Aorta (tissue), 5 donors: Measurements from ENCODE around the gene PTRHD1. TPM values are rescaled to one million over a fixed set of nuclear protein-coding genes. Genes with fewer than 3 reads are reported as not detected.

ENCODE experiments used
- ATAC-seq: fragments of 200-7000 bp; cut with Tn5 transposase; one replicate; pipeline ENCODE4 v1.9.1; 2022; ENCODE audit warnings: moderate library complexity; ENCODE audit not compliant: low FRiP score
- DNase-seq, 2 donors: peaks; one replicate each; pipeline ENCODE4 v3.0.0-alpha.2; 2020
- H3K27ac ChIP-seq, 2 donors: one replicate each; pipeline ENCODE4 v1.5.1; 2013; ENCODE audit warnings: low read length in 2 of 2, mild to moderate bottlenecking in 2 of 2, moderate library complexity in 2 of 2, control low read depth in 1 of 2, inconsistent platforms in 1 of 2, low read depth in 1 of 2
- H3K27me3 ChIP-seq, 2 donors: one replicate each; pipeline ENCODE4 v1.6.1; 2013; ENCODE audit warnings: control low read depth in 1 of 2, low read length in 1 of 2, mild to moderate bottlenecking in 1 of 2, moderate library complexity in 1 of 2; ENCODE audit not compliant: insufficient read depth in 2 of 2, control insufficient read depth in 1 of 2
- H3K36me3 ChIP-seq, 2 donors: one replicate each; pipeline ENCODE4 v1.6.1; 2013; ENCODE audit warnings: control low read depth in 1 of 2, low read length in 1 of 2, mild to moderate bottlenecking in 1 of 2; ENCODE audit not compliant: insufficient read depth in 2 of 2, control insufficient read depth in 1 of 2
- H3K4me1 ChIP-seq, 2 donors: one replicate each; pipeline ENCODE4 v1.6.1; 2013; ENCODE audit warnings: low read length in 2 of 2, control low read depth in 1 of 2, mild to moderate bottlenecking in 1 of 2, moderate library complexity in 1 of 2; ENCODE audit not compliant: insufficient read depth in 2 of 2, control insufficient read depth in 1 of 2
- H3K4me3 ChIP-seq, 2 donors: one replicate each; pipeline ENCODE4 v1.5.1; 2013; ENCODE audit warnings: low read length in 2 of 2, control low read depth in 1 of 2, mild to moderate bottlenecking in 1 of 2
- H3K9me3 ChIP-seq: one replicate; pipeline ENCODE4 v1.6.1; 2013; ENCODE audit warnings: mild to moderate bottlenecking, low read length; ENCODE audit not compliant: control insufficient read depth
- WGBS, 2 donors: extraction: QIAGEN DNeasy Blood & Tissue Kit; methylation state at CpG; one replicate each; pipeline ENCODE4 v1.1.7; 2013; 5-methylcytosine and 5-hydroxymethylcytosine counted together
- intact Hi-C, 2 donors: fragments of 100-400 bp; cut with DNase I; formaldehyde crosslinking; loops; one replicate each; pipeline versions ENCODE4 v1.14.2 to v1.15.0; 2022
- polyA plus RNA-seq, 2 donors: library from polyadenylated mRNA; stranded (reverse); fragments of 200-250 nt; gene quantifications; one replicate each; pipeline ENCODE4 v1.2.3, GENCODE V29; 2013
- total RNA-seq, 2 donors: library from RNA; stranded (reverse); fragmentation: NEBNext Ultra II Directional; extraction: Animal tissue kit (Norgen Biotek cat#: 25700); gene quantifications; one replicate each; pipeline ENCODE4 v1.2.1, GENCODE V29; 2021
- donor health status: healthy with polysubstance abuse.
- donor health status: Bipolar disorder and iron deficiency.
- donor health status: DM: no; HTN: no; CAD: no.
- donor health status: DM: no; HTN: no; CAD: no.
- donor health status: DM: yes; HTN: yes; CAD: no.

Gene PTRHD1
- total and polyA plus RNA-seq, 4 donors, result 8.5 to 19.2 (median 17.3) TPM

DNA sequence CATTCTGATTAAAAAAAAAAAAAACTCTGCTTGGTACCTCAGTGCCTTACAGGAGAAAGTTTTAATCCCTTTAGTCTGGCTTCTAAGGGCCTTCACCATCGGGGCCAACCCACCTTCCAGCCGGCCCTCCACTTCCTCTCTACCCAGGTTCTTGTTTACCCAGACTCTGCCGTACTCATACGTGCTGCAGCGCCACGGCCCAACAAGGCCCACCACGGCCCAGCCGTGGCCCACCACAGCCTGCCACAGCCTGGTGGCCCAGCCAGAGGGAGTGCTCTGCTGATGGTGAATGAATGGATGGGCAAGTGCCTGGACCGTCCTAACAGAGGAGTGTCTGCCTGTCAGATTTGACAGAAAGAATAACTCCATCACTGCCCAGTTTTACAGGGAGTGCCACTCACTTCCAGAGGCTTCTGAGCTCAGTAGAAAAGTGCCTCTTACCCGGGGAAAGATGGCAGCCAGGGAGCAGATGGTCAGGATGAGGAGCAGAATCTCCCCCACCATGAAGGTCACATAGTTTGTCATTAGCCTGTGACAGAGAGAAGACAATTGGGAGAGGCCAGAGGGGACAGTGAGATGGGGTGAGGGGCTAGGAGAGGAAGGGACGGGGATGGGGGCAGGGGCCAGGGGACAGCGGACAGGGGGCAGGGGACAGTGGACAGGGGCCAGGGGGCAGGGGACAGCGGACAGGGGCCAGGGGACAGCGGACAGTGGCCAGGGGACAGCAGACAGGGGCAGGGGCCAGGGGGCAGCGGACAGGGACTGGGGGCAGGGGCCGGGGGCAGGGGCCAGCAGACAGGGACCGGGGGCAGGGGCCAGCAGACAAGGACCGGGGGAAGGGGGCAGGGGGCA is 38.3 kb upstream of the PTRHD1 start:
- intact Hi-C loops, result no loop called here
- no peaks in the 10 kb centered on the region for H3K27me3 ChIP-seq
- peak in 1 of 2 donors; percentile 45 for DNase-seq

DNA sequence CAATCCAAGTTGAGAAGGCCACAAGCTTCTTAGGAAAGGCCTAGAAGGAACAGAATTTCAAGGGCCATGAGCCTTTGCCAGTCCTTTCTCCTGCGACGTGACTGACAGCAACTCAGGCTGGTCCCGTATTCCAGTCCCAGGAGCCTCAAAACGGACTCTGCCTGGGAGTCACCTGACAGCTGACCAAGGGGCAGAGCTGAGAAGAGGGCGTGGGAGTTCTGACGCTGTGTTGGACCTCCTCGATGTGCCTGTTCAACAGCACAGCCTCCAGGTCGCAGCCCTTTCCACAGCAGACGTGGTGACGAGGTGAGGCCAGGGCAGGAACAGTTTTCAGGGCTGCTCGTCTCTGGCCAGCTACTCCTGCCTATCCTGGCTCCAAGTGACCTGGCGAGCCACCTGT is 37.6 kb upstream of the PTRHD1 start:
- no peaks in the 10 kb centered on the region for H3K9me3 ChIP-seq
- 91 to 95% methylated on average over 12 of the region's 12 CpGs for WGBS, 2 donors
- no peak for ATAC-seq
- no peak overlapping the region for H3K27ac ChIP-seq
- no peaks in the 10 kb centered on the region for H3K27me3 ChIP-seq
- peak in 1 of 2 donors; percentile 49 for DNase-seq
- H3K4me1 ChIP-seq, result no peaks in the 10 kb centered on the region
- intact Hi-C loops, result no loop called here
- H3K4me3 ChIP-seq, result no peak overlapping the region
- no peaks in the 10 kb centered on the region for H3K36me3 ChIP-seq

More for the DNA sequence above, 38.3 kb upstream of the PTRHD1 start:
- Histone ChIP-seq H3K27ac (no peak overlapping the region), H3K4me3 (no peak overlapping the region), H3K36me3 (peaks cover 0 to 1% of the 10 kb centered on the region in 2 donors), H3K9me3 (no peaks in the 10 kb centered on the region), H3K4me1 (no peaks in the 10 kb centered on the region)
- no peak for ATAC-seq
- 86 to 94% methylated on average over 12 to 18 of the region's 18 CpGs for WGBS, 2 donors

DNA sequence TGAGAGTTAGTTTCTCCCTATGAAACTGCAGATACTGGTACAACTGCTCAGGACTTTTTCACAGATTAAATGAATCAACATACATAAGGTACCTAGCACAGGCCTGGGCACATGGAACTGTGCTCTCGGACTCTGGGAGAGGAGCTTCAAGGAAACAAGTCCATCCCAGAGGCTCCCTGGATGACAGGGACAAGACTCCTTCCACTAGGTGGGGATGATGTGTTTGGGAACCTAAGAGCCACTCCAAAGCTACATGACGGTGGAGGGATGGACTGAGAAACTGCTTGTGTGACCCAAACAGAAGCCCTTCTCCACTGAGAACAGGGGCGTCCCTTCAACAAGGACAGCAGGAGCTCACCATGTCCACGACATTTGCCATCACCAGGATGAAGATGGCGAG is 37.2 kb upstream of the PTRHD1 start:
- Histone ChIP-seq H3K36me3 (no peaks in the 10 kb centered on the region), H3K9me3 (no peaks in the 10 kb centered on the region), H3K4me1 (no peaks in the 10 kb centered on the region), H3K27me3 (no peaks in the 10 kb centered on the region), H3K4me3 (no peak overlapping the region), H3K27ac (no peak overlapping the region)
- DNase-seq (no peak), ATAC-seq (no peak)
- intact Hi-C loops, result no loop called here
- 96% methylated on average over 5 of the region's 5 CpGs for WGBS, 2 donors

DNA sequence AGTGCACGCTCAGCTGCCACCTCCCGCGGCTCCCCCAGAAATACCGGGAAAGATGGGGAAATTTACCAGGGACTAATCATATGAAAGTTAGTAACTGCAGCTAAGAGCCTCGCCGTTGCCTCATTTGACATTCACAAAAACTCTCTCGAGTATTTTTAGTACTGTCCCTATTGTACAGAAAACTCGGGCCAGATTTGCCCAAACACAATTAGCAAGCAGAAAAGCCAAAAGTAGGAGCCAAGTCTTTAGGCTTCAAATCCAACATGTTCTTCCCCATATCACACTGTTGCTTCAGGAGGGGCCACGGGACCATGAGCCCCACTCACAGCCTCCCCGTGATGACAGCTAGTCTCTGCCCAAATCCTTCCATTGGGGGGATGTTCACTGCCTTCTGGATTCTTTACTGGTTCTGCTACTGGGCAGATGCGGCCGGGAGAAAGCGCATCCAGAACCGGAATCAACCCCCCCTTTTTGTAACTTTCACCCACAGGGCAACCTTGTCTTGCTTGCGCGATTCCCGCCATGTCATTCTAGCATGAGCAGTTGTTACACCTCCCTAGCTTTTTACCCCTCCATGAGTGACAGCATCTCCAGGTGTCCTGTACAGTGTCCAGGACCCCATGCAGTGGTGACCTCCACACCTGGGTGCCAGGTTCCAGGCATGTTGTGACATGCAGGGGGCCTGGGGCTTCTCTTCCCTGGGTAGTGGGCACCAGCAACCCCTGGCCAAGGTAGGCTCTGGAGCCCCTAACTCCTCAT is 35.2 kb upstream of the PTRHD1 start:
- WGBS, 2 donors, result 69 to 71% methylated on average over 17 of the region's 17 CpGs
- no peak overlapping the region for H3K4me3 ChIP-seq
- intact Hi-C loops, result no loop called here
- no peaks in the 10 kb centered on the region for H3K4me1 ChIP-seq
- DNase-seq (peak in 1 of 2 donors; percentile 23), ATAC-seq (no peak)
- no peaks in the 10 kb centered on the region for H3K9me3 ChIP-seq
- H3K27ac ChIP-seq, result no peak overlapping the region
- H3K36me3 ChIP-seq, result no peaks in the 10 kb centered on the region
- H3K27me3 ChIP-seq, result no peaks in the 10 kb centered on the region

DNA sequence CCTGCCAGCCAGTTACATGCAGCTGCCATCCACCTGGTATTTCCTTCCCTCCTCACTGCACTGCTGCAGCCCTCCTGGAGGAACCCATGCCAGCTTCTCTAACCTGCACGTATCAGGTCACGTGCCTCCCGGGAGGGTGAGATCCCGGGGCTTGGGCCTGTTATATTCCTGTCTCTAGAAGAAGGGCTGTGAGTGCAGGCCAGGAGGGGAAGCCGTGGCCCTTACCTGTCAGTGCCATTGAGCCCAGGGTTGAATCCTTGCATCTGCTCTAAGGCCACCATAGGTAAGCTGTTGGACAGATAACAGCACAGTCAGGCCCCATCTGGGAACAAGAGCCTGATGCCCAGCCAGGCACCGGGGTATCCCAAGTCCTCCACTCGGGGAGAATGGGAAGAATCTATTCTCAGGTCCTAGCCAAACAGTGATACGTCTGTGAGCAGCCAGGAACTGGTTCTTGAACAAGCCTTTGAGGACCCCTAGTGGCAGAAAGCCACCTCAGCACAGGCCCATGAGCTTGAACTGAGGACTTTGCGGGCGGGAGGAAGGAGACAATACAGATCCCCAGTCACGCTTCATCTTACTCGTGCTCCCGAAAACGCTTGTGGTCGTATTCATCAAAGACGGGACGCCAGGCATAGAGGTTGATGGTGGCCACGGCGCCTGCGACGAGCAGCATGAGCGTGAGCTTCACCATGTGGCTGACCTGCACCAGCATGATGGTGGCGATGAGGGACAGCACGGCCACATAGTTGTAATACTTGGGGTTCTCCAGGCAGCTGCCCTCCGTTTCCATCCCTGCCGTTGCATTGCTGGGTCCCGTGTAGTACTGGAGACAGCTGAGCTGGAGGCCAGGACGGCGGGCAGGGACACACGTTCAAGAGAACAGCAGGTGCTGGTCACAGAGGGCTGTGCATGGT is 34.4 kb upstream of the PTRHD1 start:
- Histone ChIP-seq H3K27me3 (no peaks in the 10 kb centered on the region), H3K4me1 (no peaks in the 10 kb centered on the region), H3K4me3 (no peak overlapping the region), H3K36me3 (peaks cover 0 to 2% of the 10 kb centered on the region in 2 donors), H3K27ac (no peak overlapping the region), H3K9me3 (no peaks in the 10 kb centered on the region)
- WGBS, 2 donors, result 29 to 33% methylated on average over 30 of the region's 30 CpGs
- peak; percentile 85 for DNase-seq
- peak; percentile 87 for ATAC-seq
- intact Hi-C loops, result loop anchor here (1.0 to 2.0 kb wide), 2 partner anchors 417 kb away; no protein-coding TSS in a partner anchor

DNA sequence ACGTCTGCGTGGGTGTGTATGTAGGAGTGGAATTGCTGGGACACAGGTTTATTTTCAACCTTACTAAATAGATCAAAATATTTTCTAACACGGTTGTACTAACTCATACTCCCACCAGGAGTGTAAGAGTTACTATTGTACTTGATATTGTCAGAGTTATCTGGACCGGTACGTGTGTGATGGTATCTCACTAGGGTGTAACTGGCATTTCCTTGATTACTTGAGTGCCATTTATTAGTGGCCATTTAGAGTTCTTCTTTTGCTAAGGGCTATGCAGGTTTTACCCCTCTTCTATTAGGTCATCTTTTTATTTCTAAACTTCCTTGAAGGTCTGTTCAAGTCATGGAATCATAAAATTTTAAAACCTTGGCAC is 33.6 kb upstream of the PTRHD1 start:
- ATAC-seq, result no peak
- intact Hi-C loops, result loop anchor here (1.0 to 2.0 kb wide), 2 partner anchors 416 kb away; no protein-coding TSS in a partner anchor
- no peak overlapping the region for H3K27ac ChIP-seq
- no peaks in the 10 kb centered on the region for H3K9me3 ChIP-seq
- no peaks in the 10 kb centered on the region for H3K27me3 ChIP-seq
- no peaks in the 10 kb centered on the region for H3K4me1 ChIP-seq
- peaks cover 0 to 2% of the 10 kb centered on the region in 2 donors for H3K36me3 ChIP-seq
- no peak for DNase-seq
- H3K4me3 ChIP-seq, result no peak overlapping the region
- WGBS, 2 donors, result 73 to 78% methylated on average over 5 of the region's 5 CpGs

DNA sequence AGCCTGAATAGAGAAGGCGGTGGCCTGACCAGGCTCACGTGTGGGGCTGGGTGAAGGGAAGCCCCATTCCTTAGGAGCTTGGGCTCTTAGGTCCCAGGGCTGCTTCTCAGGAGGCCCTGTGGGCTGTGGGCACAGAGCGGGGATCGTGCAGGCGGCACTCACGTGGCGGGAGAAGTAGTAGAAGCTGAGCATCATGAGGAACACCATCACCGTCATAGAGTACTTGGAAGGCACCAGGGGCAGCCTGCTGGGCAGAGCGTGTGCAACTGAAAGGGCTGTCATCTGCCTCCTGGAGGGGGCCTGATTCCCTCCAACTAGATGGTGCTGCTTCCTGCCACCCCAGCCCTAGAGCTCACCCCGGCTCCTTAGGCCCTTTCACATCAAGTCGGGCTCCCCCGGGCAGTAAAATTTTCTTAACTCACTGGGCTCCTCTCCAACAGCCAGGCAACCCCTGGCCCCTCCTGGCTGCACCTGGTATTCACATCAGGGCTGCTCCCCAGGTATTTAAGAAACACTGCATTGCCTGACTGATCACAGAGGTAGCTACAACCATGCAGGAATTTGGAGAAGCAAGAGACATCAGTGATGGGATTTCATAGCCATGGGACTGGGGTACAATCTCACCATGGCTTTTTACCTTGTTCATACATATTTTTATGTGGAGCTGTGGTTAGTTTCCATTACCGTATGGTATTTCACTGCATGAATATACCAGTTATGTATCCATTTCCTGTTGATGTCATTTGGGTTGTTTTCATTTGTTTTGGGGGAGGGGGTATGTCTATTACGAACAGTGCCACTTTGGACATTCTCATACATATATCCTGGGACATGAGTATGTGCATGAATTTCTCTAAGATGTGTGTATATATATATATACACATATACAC is 32.9 kb upstream of the PTRHD1 start:
- Histone ChIP-seq H3K4me3 (no peak overlapping the region), H3K36me3 (peaks cover 0 to 2% of the 10 kb centered on the region in 2 donors), H3K4me1 (no peaks in the 10 kb centered on the region), H3K27me3 (no peaks in the 10 kb centered on the region), H3K9me3 (no peaks in the 10 kb centered on the region), H3K27ac (no peak overlapping the region)
- 87% methylated on average over 14 of the region's 14 CpGs for WGBS, 2 donors
- DNase-seq, result peak in 1 of 2 donors; percentile 52
- intact Hi-C loops, result loop anchor here in 1 of 2 donors (2.0 kb wide), 1 partner anchor 415 kb away; no protein-coding TSS in a partner anchor
- no peak for ATAC-seq
